AG04449 (cell line): ENCODE data around the gene FAM193B.

Experiments
- CTCF ChIA-PET: fragments of 350-600 bp; formaldehyde crosslinking; extraction: SDS; loops from one replicate; lab custom pipeline; 2021; ENCODE audit warnings: antibody characterized with exemption; lab: Yijun Ruan, JAX
- POLR2A ChIA-PET: fragments of 400-600, 350-600 bp; formaldehyde crosslinking; extraction: SDS; loops from one replicate; lab custom pipeline; 2020; ENCODE audit warnings: antibody characterized with exemption, inconsistent platforms; lab: Yijun Ruan, JAX
- DNase-seq: peaks from one replicate; pipeline ENCODE4 v3.0.0-alpha.2; 2010; ENCODE audit warnings: low read depth, low spot score
- H3K4me3 ChIP-seq: 2 replicates; pipeline ENCODE4 v1.5.1; 2011; ENCODE audit warnings: low read depth, mild to moderate bottlenecking, control low read depth, low read length
- CTCF ChIP-seq: IDR thresholded peaks from one replicate; pipeline ENCODE4 v1.5.1; 2011; ENCODE audit warnings: mild to moderate bottlenecking, moderate library complexity, low read length, control low read depth, inconsistent platforms; ENCODE audit not compliant: insufficient read depth; ENCODE audit errors: missing control alignments

Gene FAM193B

DNA sequence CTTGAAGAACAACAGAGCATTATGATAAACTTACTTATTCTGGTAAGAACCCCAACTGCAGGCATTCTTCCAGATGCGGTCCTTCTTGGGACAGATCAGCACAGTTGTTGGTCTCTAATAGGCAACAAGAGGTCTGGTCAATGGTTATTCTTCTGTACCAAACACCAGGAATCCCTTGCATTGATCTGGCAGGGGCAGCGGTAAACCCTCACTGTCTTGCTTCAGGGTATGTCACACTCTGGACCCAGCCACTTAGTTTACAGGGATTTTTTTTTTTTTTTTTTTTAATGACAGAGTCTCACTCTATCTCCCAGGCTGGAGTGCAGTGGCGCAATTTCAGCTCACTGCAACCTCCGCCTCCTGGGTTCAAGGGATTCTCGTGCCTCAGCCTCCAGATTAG is 1.3 kb upstream of the FAM193B start:
- no peak overlapping the region for H3K4me3 ChIP-seq
- no peak for DNase-seq
- ChIA-PET CTCF (interaction anchor here (1.6 kb wide), 1 partner anchor 11 kb away, joined by 3 read pairs; no protein-coding TSS in a partner anchor), POLR2A (no interaction called here)
- TF ChIP-seq CTCF = no peak

DNA sequence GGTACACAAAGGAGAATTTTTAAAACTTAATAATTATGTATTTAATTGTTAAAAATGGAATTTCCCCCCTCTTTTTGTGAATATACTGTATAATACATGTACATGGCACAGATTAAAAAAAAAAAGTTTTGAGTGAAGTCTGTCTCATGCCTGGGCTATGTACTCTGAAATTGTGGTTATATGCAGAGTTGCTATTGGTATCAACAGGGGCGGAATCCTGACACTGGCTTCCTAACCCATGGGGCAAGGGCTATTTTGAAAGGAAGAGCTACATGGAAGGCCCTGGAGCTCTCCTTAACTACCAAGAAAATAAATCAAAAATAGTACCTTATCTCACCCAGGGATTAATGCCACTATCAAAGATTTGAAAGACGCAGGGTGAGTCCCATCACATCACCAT is 865 bp upstream of the FAM193B start:
- ChIA-PET CTCF (no interaction called here), POLR2A (no interaction called here)
- DNase-seq = no peak
- H3K4me3 ChIP-seq = no peak overlapping the region
- no peak for TF ChIP-seq CTCF

DNA sequence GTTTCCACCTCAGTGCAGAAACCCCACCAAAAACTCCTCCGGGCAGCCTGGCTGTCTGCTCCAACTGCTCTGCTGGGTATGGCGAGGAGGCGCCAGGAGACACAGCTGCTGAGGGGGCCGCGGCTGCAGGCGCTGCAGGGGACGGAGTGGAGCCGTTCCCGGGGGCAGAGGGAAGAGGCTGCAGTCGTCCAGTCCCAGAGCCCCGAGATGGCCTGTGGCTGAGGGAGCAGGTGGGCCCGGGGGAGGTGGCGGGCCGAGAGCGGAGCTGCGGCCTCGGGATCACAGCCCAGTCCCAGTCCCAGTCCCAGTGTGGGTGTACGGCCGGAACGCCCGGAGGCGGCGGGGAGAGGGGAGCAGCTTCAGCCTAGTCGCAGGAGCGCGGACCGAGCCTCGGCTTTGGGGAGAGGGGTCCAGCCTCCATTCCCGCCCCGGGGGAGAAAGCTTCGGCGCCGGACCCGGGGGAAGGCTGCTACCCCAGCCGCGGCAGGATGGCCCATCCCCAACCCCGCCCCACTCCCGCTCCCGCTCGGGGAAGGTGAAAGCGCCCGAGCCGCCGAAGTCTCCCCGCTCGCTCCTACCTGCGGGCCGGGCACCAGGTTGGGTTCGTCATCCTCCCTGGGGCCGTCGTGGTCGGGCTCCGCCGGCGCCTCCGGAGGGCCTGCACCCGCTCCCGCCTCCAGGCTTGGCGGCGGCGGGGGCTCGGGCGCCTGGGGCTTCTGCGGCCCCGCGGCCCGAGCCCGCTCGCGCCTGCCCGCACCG is 513 bp downstream of the FAM193B start:
- TF ChIP-seq CTCF = no peak
- H3K4me3 ChIP-seq = peak overlapping the region; percentile 85
- no peak for DNase-seq
- ChIA-PET POLR2A (interaction anchor here (1.0 to 1.3 kb wide), 2 partner anchors 56 to 59 kb away, joined by 5 to 6 read pairs; partner anchors contain the start of gene PDLIM7), CTCF (interaction anchor here (0.9 kb wide), 1 partner anchor 151 kb away, joined by 3 read pairs; no protein-coding TSS in a partner anchor)

DNA sequence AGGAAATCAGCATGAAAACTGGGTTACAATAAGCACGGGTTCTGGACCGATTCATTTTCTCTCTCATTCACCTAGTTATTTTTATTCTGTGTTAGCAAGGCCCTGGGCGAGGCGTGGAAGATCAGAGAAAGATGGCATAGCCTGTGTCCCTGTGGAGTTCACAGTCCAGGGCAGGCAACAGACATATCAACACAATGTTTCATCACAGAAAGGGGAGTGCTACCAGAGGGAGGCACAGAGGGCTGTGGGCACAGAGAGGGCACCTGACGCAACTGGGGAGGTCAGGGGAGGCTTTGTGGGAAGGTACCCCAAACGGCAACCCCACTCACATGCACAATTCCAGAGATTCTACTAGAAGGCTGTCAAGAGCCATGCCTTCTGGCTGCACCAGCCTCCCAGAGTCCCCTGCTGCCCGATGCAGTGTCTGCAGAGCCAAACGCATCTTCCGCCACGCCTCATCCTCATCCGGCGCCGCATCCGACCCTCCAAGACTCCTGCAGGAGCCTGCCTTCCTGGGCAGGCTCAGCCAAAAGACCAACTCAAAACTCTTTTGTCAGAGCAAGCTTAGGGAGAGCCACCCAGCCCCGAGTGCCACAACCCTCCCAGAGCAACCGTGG is 1.4 kb downstream of the FAM193B start:
- peak overlapping the region; percentile 85 for H3K4me3 ChIP-seq
- TF ChIP-seq CTCF = no peak
- ChIA-PET POLR2A (interaction anchor here (1.0 to 1.3 kb wide), 2 partner anchors 56 to 58 kb away, joined by 5 to 6 read pairs; partner anchors contain the start of gene PDLIM7), CTCF (interaction anchor here (1.0 to 1.4 kb wide), 2 partner anchors 9 to 56 kb away, joined by 4 to 5 read pairs; no protein-coding TSS in a partner anchor)
- DNase-seq = no peak

GRCh38 chr5:177550122-177550521 is 4.2 kb downstream of the FAM193B start:
- CTCF ChIA-PET = interaction anchor here (1.3 kb wide), 1 partner anchor 57 kb away, joined by 3 read pairs; no protein-coding TSS in a partner anchor

More at GRCh38 chr5:177550122-177550521, 4.2 kb downstream of the FAM193B start:
- POLR2A ChIA-PET = interaction anchor here (0.8 kb wide), 1 partner anchor 46 kb away, joined by 3 read pairs; no protein-coding TSS in a partner anchor
- H3K4me3 ChIP-seq = no peak overlapping the region
- TF ChIP-seq CTCF = no peak
- no peak for DNase-seq
